ENCODE results near the gene ABAT.

The ABAT gene

GRCh38 chr16:8721336-8722024 lies 47.1 kb downstream of the ABAT start:
- CTCF ChIA-PET: no interaction called here
- POLR2A ChIA-PET: no interaction called here

GRCh38 chr16:8722025-8722348 lies 47.6 kb downstream of the ABAT start:
- no peak for DNase-seq (ENCODE audit: extremely low spot score)
- TF ChIP-seq FOXM1 (IDR thresholded peaks at IDR 0.05; ENCODE audit: borderline replicate concordance): no peak
- no peak for TF ChIP-seq BHLHE40 (IDR thresholded peaks at IDR 0.05; ENCODE audit: borderline replicate concordance)
- TF ChIP-seq CTBP1 (IDR thresholded peaks at IDR 0.05; ENCODE audit: borderline replicate concordance): no peak
- TF ChIP-seq NFRKB (IDR thresholded peaks at IDR 0.05): no peak
- no peak for TF ChIP-seq FOXA1 (IDR thresholded peaks at IDR 0.05)
- TF ChIP-seq SUZ12 (IDR thresholded peaks at IDR 0.05): no peak
- no peak for TF ChIP-seq ZNF384 (IDR thresholded peaks at IDR 0.05)
- no peak for TF ChIP-seq ARNT (IDR thresholded peaks at IDR 0.05)
- TF ChIP-seq LEF1 (IDR thresholded peaks at IDR 0.05; ENCODE audit: borderline replicate concordance): no peak
- TF ChIP-seq SP1 (IDR thresholded peaks at IDR 0.05): no peak
- no peak for TF ChIP-seq TARDBP (IDR thresholded peaks at IDR 0.05)
- ChIA-PET CTCF (no interaction called here), POLR2A (no interaction called here)

More at GRCh38 chr16:8721336-8722024, 47.1 kb downstream of the ABAT start:
- no peak for DNase-seq (ENCODE audit: extremely low spot score)
- TF ChIP-seq SUZ12 (IDR thresholded peaks at IDR 0.05) (no peak), TARDBP (IDR thresholded peaks at IDR 0.05) (no peak), CTBP1 (IDR thresholded peaks at IDR 0.05; ENCODE audit: borderline replicate concordance) (no peak), FOXM1 (IDR thresholded peaks at IDR 0.05; ENCODE audit: borderline replicate concordance) (no peak), BHLHE40 (IDR thresholded peaks at IDR 0.05; ENCODE audit: borderline replicate concordance) (no peak), ARNT (IDR thresholded peaks at IDR 0.05) (no peak), FOXA1 (IDR thresholded peaks at IDR 0.05) (no peak), SP1 (IDR thresholded peaks at IDR 0.05) (no peak), LEF1 (IDR thresholded peaks at IDR 0.05; ENCODE audit: borderline replicate concordance) (no peak), ZNF384 (IDR thresholded peaks at IDR 0.05) (no peak), L3MBTL2 (conservative IDR thresholded peaks at IDR 0.05) (no peak), FOXK2 (IDR thresholded peaks at IDR 0.05) (no peak), PKNOX1 (IDR thresholded peaks at IDR 0.05) (no peak), HDGF (IDR thresholded peaks at IDR 0.05; ENCODE audit: borderline replicate concordance) (no peak)

- no peak for DNase-seq (ENCODE audit: extremely low spot score)
- POLR2A ChIA-PET: no interaction called here
- CTCF ChIA-PET: no interaction called here
- no peak for TF ChIP-seq NFRKB (IDR thresholded peaks at IDR 0.05)
- no peak for TF ChIP-seq PKNOX1 (IDR thresholded peaks at IDR 0.05)
- TF ChIP-seq HDGF (IDR thresholded peaks at IDR 0.05; ENCODE audit: borderline replicate concordance): no peak
- no peak for TF ChIP-seq BHLHE40 (IDR thresholded peaks at IDR 0.05; ENCODE audit: borderline replicate concordance)
- no peak for TF ChIP-seq SP1 (IDR thresholded peaks at IDR 0.05)
- TF ChIP-seq ARNT (IDR thresholded peaks at IDR 0.05): no peak
- no peak for TF ChIP-seq CTBP1 (IDR thresholded peaks at IDR 0.05; ENCODE audit: borderline replicate concordance)
- TF ChIP-seq FOXM1 (IDR thresholded peaks at IDR 0.05; ENCODE audit: borderline replicate concordance): no peak
- TF ChIP-seq ELF4 (IDR thresholded peaks at IDR 0.05): no peak
- TF ChIP-seq L3MBTL2 (conservative IDR thresholded peaks at IDR 0.05): no peak
- no peak for TF ChIP-seq TARDBP (IDR thresholded peaks at IDR 0.05)
- TF ChIP-seq ZNF384 (IDR thresholded peaks at IDR 0.05): no peak
- no peak for TF ChIP-seq SUZ12 (IDR thresholded peaks at IDR 0.05)
- no peak for TF ChIP-seq FOXA1 (IDR thresholded peaks at IDR 0.05)
- TF ChIP-seq FOXK2 (IDR thresholded peaks at IDR 0.05): no peak
These were observed 51.2 kb downstream of the ABAT start for GRCh38 chr16:8725513-8726178.

GRCh38 chr16:8727131-8727806 lies 52.9 kb downstream of the ABAT start:
- ChIA-PET CTCF (interaction anchor here (0.6 kb wide), 1 partner anchor 16 kb away, joined by 6 read pairs; no protein-coding TSS in a partner anchor), POLR2A (no interaction called here)
- no peak for DNase-seq (ENCODE audit: extremely low spot score)
- TF ChIP-seq TARDBP (IDR thresholded peaks at IDR 0.05) (no peak), BHLHE40 (IDR thresholded peaks at IDR 0.05; ENCODE audit: borderline replicate concordance) (no peak), ARNT (IDR thresholded peaks at IDR 0.05) (no peak), SUZ12 (IDR thresholded peaks at IDR 0.05) (no peak), ELF4 (IDR thresholded peaks at IDR 0.05) (no peak), FOXK2 (IDR thresholded peaks at IDR 0.05) (no peak), L3MBTL2 (conservative IDR thresholded peaks at IDR 0.05) (no peak), HDGF (IDR thresholded peaks at IDR 0.05; ENCODE audit: borderline replicate concordance) (no peak), SP1 (IDR thresholded peaks at IDR 0.05) (no peak), FOXA1 (IDR thresholded peaks at IDR 0.05) (no peak), CTBP1 (IDR thresholded peaks at IDR 0.05; ENCODE audit: borderline replicate concordance) (no peak), FOXM1 (IDR thresholded peaks at IDR 0.05; ENCODE audit: borderline replicate concordance) (no peak), NFRKB (IDR thresholded peaks at IDR 0.05) (no peak)

GRCh38 chr16:8727857-8728618 lies 53.6 kb downstream of the ABAT start:
- TF ChIP-seq LEF1 (IDR thresholded peaks at IDR 0.05; ENCODE audit: borderline replicate concordance): no peak
- no peak for TF ChIP-seq SP1 (IDR thresholded peaks at IDR 0.05)
- no peak for TF ChIP-seq FOXA1 (IDR thresholded peaks at IDR 0.05)
- TF ChIP-seq ELF4 (IDR thresholded peaks at IDR 0.05): no peak
- no peak for TF ChIP-seq SUZ12 (IDR thresholded peaks at IDR 0.05)
- TF ChIP-seq CTBP1 (IDR thresholded peaks at IDR 0.05; ENCODE audit: borderline replicate concordance): no peak
- no peak for TF ChIP-seq FOXM1 (IDR thresholded peaks at IDR 0.05; ENCODE audit: borderline replicate concordance)
- no peak for DNase-seq (ENCODE audit: extremely low spot score)
- CTCF ChIA-PET: no interaction called here
- POLR2A ChIA-PET: no interaction called here

Data from HEK293T (cell line).